Activated CD8-positive, alpha-beta T cell treated with anti-CD3 and anti-CD28 coated beads for 36 hours (primary cell): ENCODE data around the gene ZNF615. TPM values are rescaled to one million over a fixed set of nuclear protein-coding genes. Genes with fewer than 3 reads are reported as not detected.
A peak's percentile ranks its signal among the peaks of the same experiment; 100 is the strongest.
"Not testable (repeated sequence)": the region's sequence is repeated elsewhere in the genome, so short reads cannot be mapped to it uniquely, and the experiment has no call there.

Experiments used
- ATAC-seq: fragments of 200-7000 bp; cut with Tn5 transposase; one replicate; pipeline ENCODE4 v1.10.0; 2021; ENCODE audit warnings: mild to moderate bottlenecking, moderate library complexity
- CTCF ChIA-PET: fragments of 350-600 bp; sonication (Branson Sonifier 250); formaldehyde crosslinking; loops from one replicate; lab custom pipeline; 2021; ENCODE audit warnings: antibody characterized with exemption; lab: Charles Lee
- POLR2A ChIA-PET: fragments of 350-600 bp; sonication (Branson Sonifier 250); formaldehyde crosslinking; loops from one replicate; lab custom pipeline; 2021; ENCODE audit warnings: antibody characterized with exemption; lab: Charles Lee
- DNase-seq: peaks from one replicate; pipeline ENCODE4 v3.0.0-alpha.2; 2020
- H3K27ac Mint-ChIP-seq: one replicate; pipeline ENCODE4 v1.8.0; 2021; ENCODE audit warnings: mild to moderate bottlenecking, mixed read lengths
- H3K27me3 Mint-ChIP-seq: one replicate; pipeline ENCODE4 v1.8.0; 2021; ENCODE audit warnings: mixed read lengths
- H3K36me3 Mint-ChIP-seq: one replicate; pipeline ENCODE4 v1.8.0; 2021; ENCODE audit warnings: low read depth, mixed read lengths
- H3K4me1 Mint-ChIP-seq: one replicate; pipeline ENCODE4 v1.8.0; 2021; ENCODE audit warnings: low read depth, mixed read lengths
- H3K4me3 Mint-ChIP-seq: one replicate; pipeline ENCODE4 v1.8.0; 2021; ENCODE audit warnings: mild to moderate bottlenecking, moderate library complexity, mixed read lengths
- H3K9me3 Mint-ChIP-seq: one replicate; pipeline ENCODE4 v1.8.0; 2021; ENCODE audit warnings: mixed read lengths
- intact Hi-C: fragments of 100-400 bp; cut with micrococcal nuclease; formaldehyde crosslinking; loops from one replicate; pipeline ENCODE4 v1.10.0; 2022
- total RNA-seq, 2 experiments: library from RNA; stranded (reverse); gene quantifications; one replicate each; pipeline ENCODE4 v1.2.3, GENCODE V29; 2021
- TF ChIP-seq, protein P1 (sequence below): fragments of 200-600 bp; IDR thresholded peaks from one replicate; pipeline ENCODE4 v1.8.0; 2022; ENCODE audit warnings: antibody characterized with exemption, mild to moderate bottlenecking

The ZNF615 gene
- total RNA-seq, 2 experiments from 2014 or later = 8.3 to 9.0 TPM

DNA sequence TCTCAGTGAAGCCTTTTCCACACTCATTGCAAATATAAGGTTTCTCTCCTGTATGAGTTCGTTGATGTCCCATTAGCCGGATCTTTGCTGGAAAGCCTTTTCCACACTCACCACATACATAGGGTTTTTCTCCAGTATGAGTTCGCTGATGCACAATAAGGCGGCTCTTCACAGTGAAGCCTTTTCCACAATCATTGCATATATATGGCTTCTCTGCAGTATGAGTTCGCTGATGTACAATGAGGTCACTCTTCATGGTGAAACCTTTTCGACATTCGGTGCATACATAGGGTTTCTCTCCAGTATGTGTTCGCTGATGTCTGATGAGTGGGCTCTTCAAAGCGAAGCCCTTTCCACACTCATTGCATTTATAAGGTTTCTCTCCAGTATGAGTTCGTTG lies 14.6 kb downstream of the ZNF615 start:
- DNase-seq = no peak
- peaks cover 80% of the 10 kb centered on the region for H3K36me3 Mint-ChIP-seq
- POLR2A ChIA-PET = no interaction called here
- H3K27ac Mint-ChIP-seq = no peak overlapping the region
- H3K4me3 Mint-ChIP-seq = no peak overlapping the region
- intact Hi-C loops = no loop called here
- TF ChIP-seq, protein P1, sequence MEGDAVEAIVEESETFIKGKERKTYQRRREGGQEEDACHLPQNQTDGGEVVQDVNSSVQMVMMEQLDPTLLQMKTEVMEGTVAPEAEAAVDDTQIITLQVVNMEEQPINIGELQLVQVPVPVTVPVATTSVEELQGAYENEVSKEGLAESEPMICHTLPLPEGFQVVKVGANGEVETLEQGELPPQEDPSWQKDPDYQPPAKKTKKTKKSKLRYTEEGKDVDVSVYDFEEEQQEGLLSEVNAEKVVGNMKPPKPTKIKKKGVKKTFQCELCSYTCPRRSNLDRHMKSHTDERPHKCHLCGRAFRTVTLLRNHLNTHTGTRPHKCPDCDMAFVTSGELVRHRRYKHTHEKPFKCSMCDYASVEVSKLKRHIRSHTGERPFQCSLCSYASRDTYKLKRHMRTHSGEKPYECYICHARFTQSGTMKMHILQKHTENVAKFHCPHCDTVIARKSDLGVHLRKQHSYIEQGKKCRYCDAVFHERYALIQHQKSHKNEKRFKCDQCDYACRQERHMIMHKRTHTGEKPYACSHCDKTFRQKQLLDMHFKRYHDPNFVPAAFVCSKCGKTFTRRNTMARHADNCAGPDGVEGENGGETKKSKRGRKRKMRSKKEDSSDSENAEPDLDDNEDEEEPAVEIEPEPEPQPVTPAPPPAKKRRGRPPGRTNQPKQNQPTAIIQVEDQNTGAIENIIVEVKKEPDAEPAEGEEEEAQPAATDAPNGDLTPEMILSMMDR = no peak
- no peaks in the 10 kb centered on the region for H3K27me3 Mint-ChIP-seq
- H3K9me3 Mint-ChIP-seq = peaks cover 64% of the 10 kb centered on the region
- CTCF ChIA-PET = interaction anchor here (1.8 kb wide), 1 partner anchor 17 kb away, joined by 4 read pairs; no protein-coding TSS in a partner anchor
- ATAC-seq = no peak
- H3K4me1 Mint-ChIP-seq = no peaks in the 10 kb centered on the region

DNA sequence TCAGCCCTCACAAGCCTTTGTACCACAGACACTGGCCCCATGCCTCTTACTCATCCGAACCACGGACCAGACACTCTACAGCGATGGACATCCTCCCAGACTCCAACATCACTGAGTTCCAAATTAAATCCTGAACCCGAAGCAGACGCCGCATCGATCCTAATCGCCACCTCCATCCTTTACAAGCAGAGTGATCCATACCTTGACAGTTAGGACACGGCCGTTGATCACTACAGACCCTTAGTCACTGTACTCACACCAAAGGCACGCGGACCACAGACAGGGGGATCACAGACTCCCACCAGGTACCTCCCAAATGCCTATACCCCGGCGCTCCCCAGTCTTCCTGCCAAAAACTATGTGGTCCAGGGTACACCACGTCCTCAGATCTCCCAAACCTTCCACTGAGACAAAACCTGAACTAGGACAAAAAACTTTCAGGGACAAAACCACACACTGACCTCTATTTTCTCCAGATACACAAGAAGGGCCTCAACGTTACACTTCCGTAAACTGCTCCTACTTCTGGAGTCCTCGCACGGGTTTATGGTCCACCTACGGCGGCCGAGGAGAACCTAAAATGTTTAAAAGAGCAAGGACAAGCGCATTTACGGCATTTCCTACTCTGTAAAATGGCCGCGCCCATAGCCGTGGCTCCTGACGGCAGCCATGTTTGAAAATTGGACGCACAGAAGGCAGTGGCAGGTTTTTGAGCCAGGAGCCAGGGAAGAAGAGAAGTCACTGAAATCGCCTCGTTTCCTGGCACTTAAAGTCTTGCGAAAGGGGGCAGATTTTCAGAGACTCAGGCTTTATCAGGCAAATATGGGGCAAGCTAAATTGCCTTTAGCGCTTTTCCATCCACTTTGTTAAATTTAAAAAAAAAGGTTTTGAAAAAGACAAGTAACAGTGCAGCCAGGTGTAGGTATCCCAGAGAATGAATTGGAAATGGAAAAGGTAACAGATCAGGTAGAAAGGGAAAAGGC lies 21.4 kb downstream of the ZNF615 start, which contains the start of gene ZNF350:
ZNF350 (minus strand) TSS at position 532 of the 983 bp plus-strand sequence. CDS start 12,480 bp downstream, outside the sequence.
- intact Hi-C loops = no loop called here
- Mint-ChIP-seq H3K27me3 (no peaks in the 10 kb centered on the region), H3K36me3 (peaks cover 59% of the 10 kb centered on the region), H3K27ac (peak within 1 kb of the TSS; percentile 95), H3K4me3 (peak within 1 kb of the TSS; percentile 95), H3K9me3 (peaks cover 38% of the 10 kb centered on the region), H3K4me1 (peaks cover 12% of the 10 kb centered on the region)
- TF ChIP-seq, protein P1 = no peak
- peak; percentile 97 for DNase-seq
- peak; percentile 98 for ATAC-seq
- CTCF ChIA-PET = no interaction called here
- POLR2A ChIA-PET = interaction anchor here (0.7 to 1.1 kb wide), 2 partner anchors 21 to 281 kb away, joined by 3 to 5 read pairs; partner anchors contain the start of gene ZNF615

DNA sequence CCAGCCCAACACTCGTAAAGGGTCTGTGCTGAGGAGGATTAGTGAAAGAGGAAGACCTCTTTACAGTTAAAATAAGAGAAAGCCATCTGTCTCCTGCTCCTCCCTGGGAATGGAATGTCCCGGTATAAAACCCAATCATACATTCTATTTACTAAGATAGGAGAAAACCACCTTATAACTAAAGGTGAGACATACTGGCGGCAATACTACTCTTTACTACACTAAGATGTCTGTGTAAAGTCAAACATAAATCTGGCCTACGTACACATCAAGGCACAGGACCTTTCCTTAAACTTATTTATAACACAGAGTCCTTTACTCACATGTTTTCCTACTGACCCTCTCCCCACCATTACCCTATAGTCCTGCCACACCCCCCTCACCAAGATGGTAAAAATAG lies 24.6 kb downstream of the ZNF615 start:
- Mint-ChIP-seq H3K4me3 (no peak overlapping the region), H3K36me3 (peaks cover 75% of the 10 kb centered on the region), H3K27me3 (no peaks in the 10 kb centered on the region), H3K27ac (no peak overlapping the region), H3K4me1 (peaks cover 16% of the 10 kb centered on the region), H3K9me3 (peaks cover 44% of the 10 kb centered on the region)
- DNase-seq (no peak), ATAC-seq (no peak)
- TF ChIP-seq, protein P1 = no peak
- ChIA-PET POLR2A (no interaction called here), CTCF (no interaction called here)
- intact Hi-C loops = no loop called here

DNA sequence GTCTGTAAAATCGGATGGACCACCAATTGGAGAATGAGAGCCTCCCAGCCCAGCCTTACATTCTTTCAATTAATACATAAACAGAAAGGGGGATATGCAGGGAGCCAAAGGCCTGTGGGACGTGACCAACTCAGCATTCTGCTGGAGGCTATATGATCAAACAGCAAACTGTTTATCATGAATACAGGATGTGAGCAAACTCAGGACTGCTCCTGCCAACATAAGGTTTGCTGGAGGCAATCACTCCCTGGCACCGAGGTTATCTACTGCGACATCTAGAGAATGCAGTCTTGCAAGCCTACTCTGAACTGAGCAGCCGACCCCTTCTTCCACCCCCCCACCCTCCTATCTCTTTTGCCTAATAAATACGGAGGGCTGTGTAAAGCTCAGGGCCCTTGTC lies 27.1 kb downstream of the ZNF615 start:
- POLR2A ChIA-PET = interaction anchor here (0.8 kb wide), 1 partner anchor 18 kb away, joined by 3 read pairs; no protein-coding TSS in a partner anchor
- intact Hi-C loops, H3K4me3 Mint-ChIP-seq, CTCF ChIA-PET, H3K27ac Mint-ChIP-seq, H3K4me1 Mint-ChIP-seq, H3K27me3 Mint-ChIP-seq, DNase-seq, ATAC-seq: not testable (repeated sequence)
- Mint-ChIP-seq H3K36me3 (peaks cover 81% of the 10 kb centered on the region), H3K9me3 (peaks cover 58% of the 10 kb centered on the region)

DNA sequence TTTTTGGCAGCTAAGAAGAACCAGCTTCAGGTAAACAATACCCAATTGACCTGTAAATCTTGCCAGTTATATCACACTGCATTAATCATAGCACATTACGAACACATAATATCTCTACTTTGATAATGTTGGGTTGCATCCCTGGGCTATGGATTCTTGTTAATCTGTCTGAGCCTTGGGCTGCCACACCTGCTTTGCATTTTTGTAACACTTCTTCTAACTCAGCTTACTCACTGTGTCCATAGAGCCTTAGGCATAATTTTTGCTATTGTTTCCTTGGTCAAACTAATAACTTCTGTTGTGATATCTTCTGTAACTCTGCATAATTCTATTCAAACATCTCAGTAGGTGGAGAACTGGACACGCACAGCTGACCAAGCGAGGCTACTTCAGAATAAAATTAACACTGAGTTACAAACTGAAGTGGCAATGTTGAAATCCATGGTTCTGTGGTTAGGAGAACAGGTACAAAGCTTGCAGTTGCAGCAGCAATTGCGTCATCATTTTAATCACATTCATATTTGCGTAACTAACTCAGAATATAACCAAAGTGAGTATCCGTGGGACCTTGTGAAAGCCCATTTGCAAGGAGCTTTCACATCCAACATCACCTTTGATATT lies 27.8 kb downstream of the ZNF615 start:
- ChIA-PET CTCF (no interaction called here), POLR2A (no interaction called here)
- H3K4me3 Mint-ChIP-seq = no peak overlapping the region
- peaks cover 82% of the 10 kb centered on the region for H3K36me3 Mint-ChIP-seq
- no peaks in the 10 kb centered on the region for H3K27me3 Mint-ChIP-seq
- TF ChIP-seq, protein P1 = no peak
- peaks cover 56% of the 10 kb centered on the region for H3K9me3 Mint-ChIP-seq
- intact Hi-C loops = no loop called here
- H3K27ac Mint-ChIP-seq = no peak overlapping the region
- ATAC-seq = no peak
- H3K4me1 Mint-ChIP-seq = peaks cover 6% of the 10 kb centered on the region
- no peak for DNase-seq
